ENCODE measurements around the gene MPZL2. TPM values are rescaled to one million over a fixed set of nuclear protein-coding genes. Genes with fewer than 3 reads are reported as not detected.
A peak's percentile ranks its signal among the peaks of the same experiment; 100 is the strongest.

MPZL2 gene
- polyA plus RNA-seq (2012; rRNA removed), result 6.2 and 8.6 TPM in 2 replicates
- 6.5 and 6.8 TPM in 2 replicates for polyA plus RNA-seq (2012; cell fraction: cytosol; rRNA removed)
- 5.9 and 9.3 TPM in 2 replicates for polyA plus RNA-seq (2012; cell fraction: nucleus; rRNA removed)

DNA sequence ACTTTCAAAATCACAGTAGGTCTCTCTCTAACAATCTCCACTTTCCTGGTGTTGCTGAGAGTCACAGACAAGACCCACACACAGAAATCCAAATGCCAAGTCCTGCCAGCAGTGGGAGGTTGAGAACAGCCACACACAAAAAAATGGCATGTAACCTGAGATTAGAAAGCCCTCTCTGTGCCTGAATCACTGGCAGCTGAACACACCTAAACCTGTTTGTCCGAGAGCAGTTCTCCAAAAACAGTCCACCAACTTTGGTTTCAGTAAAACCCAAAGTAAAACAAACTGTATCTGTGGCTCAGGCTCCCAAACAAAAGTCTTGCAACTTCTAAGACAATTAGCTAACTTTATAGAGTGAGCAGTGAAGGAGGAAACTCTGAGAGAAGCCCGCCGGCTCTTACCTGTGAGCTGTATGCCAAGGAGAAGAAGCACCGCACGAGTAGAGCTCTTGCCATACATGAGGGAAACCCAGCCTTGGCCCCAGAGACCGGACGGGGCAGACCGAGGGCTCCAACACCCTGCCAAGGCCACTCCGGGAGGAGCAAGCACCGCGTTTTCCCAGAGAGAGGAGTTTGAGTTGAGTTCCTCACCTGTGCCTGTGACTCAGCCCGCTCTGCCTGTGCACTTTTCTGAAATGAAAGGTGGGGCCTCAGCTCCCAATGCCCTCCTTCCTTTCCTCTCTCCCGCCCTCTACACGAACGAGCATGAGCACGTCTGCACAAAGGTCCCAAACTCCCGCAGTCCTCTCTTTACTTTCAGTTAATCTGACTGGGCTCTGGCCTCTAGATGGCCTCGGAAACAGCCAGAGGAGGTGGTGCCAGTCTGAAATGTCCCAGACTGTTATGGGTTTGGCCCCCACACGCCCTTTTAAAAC lies at the start of gene MPZL2:
Gene MPZL2, minus strand, starts transcription at position 603 of the 874 bp plus-strand sequence. Its CDS starts 144 bp downstream, at position 459.
- Histone ChIP-seq H3K79me2 (ENCODE audit: insufficient read depth) (no peaks in the 10 kb centered on the region), H3K4me2 (peak within 1 kb of the TSS; percentile 55; the same call in 1 of the 2 replicates), H3F3A (replicated peaks; ENCODE audit: insufficient read depth) (no peaks in the 10 kb centered on the region), H3K27me3 (ENCODE audit: insufficient read depth) (peaks cover 28% of the 10 kb centered on the region; the same call in 1 of the 2 replicates), H4K20me1 (ENCODE audit: insufficient read depth) (no peaks in the 10 kb centered on the region), H3K27ac (ENCODE audit: low read depth in 2 of 2, low read length in 1 of 2) (no peak within 1 kb of the TSS), H3K4me1 (ENCODE audit: control insufficient read depth in 1 of 2, insufficient read depth in 2 of 2, low read depth in 1 of 2, low read length in 1 of 2) (no peaks in the 10 kb centered on the region), H3K36me3 (replicated peaks in 1 of 2; ENCODE audit: control insufficient read depth in 1 of 2, insufficient read depth in 2 of 2, low read length in 1 of 2) (no peaks in the 10 kb centered on the region), H3K9ac (no peak within 1 kb of the TSS), H3K9me2 (no peaks in the 10 kb centered on the region), H3K4me3 (ENCODE audit: low read depth in 2 of 2, low read length in 1 of 2) (peak within 1 kb of the TSS in 1 of 2 experiments; percentile 22; a peak in 1 of 4 replicates), H3K9me3 (no peaks in the 10 kb centered on the region), H2AFZ (ENCODE audit: low read depth) (peak within 1 kb of the TSS; percentile 61)
- no peak for DNase-seq
- ChIA-PET POLR2A (no interaction called here), CTCF (interaction anchor here (1.4 kb wide), 1 partner anchor 41 kb away, joined by 3 read pairs; no protein-coding TSS in a partner anchor)
- TF ChIP-seq SIN3A (IDR thresholded peaks at IDR 0.05; ENCODE audit: borderline replicate concordance, low read depth, low read length) (no peak), FOSL2 (IDR thresholded peaks at IDR 0.05; ENCODE audit: borderline replicate concordance, low read depth) (no peak), MXI1 (IDR thresholded peaks at IDR 0.05; ENCODE audit: low read depth, low read length) (no peak), JUND (IDR thresholded peaks at IDR 0.05) (no peak), RAD21 (IDR thresholded peaks at IDR 0.05; ENCODE audit: low read length) (no peak), GATA2 (CRISPR knock-in tag; IDR thresholded peaks at IDR 0.05) (no peak), MEF2A (IDR thresholded peaks at IDR 0.05; ENCODE audit: borderline replicate concordance, low read depth) (no peak), RFX5 (IDR thresholded peaks at IDR 0.05; ENCODE audit: low read length) (no peak), SMC3 (IDR thresholded peaks at IDR 0.05; ENCODE audit: low read depth, low read length) (no peak), TAF1 (IDR thresholded peaks at IDR 0.05; ENCODE audit: borderline replicate concordance, low read depth, low read length) (no peak), FOXM1 (IDR thresholded peaks at IDR 0.05; ENCODE audit: low read depth) (no peak)
- TF ChIP-seq, protein P1, sequence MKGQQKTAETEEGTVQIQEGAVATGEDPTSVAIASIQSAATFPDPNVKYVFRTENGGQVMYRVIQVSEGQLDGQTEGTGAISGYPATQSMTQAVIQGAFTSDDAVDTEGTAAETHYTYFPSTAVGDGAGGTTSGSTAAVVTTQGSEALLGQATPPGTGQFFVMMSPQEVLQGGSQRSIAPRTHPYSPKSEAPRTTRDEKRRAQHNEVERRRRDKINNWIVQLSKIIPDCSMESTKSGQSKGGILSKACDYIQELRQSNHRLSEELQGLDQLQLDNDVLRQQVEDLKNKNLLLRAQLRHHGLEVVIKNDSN (IDR thresholded peaks at IDR 0.05; ENCODE audit: borderline replicate concordance, low read depth), result no peak
- TF ChIP-seq, protein P2, sequence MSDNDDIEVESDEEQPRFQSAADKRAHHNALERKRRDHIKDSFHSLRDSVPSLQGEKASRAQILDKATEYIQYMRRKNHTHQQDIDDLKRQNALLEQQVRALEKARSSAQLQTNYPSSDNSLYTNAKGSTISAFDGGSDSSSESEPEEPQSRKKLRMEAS (IDR thresholded peaks at IDR 0.05; ENCODE audit: low read depth), result no peak
- TF ChIP-seq, protein P3, sequence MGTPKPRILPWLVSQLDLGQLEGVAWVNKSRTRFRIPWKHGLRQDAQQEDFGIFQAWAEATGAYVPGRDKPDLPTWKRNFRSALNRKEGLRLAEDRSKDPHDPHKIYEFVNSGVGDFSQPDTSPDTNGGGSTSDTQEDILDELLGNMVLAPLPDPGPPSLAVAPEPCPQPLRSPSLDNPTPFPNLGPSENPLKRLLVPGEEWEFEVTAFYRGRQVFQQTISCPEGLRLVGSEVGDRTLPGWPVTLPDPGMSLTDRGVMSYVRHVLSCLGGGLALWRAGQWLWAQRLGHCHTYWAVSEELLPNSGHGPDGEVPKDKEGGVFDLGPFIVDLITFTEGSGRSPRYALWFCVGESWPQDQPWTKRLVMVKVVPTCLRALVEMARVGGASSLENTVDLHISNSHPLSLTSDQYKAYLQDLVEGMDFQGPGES (IDR thresholded peaks at IDR 0.05; ENCODE audit: low read depth, low read length), result no peak
- TF ChIP-seq, protein P4, sequence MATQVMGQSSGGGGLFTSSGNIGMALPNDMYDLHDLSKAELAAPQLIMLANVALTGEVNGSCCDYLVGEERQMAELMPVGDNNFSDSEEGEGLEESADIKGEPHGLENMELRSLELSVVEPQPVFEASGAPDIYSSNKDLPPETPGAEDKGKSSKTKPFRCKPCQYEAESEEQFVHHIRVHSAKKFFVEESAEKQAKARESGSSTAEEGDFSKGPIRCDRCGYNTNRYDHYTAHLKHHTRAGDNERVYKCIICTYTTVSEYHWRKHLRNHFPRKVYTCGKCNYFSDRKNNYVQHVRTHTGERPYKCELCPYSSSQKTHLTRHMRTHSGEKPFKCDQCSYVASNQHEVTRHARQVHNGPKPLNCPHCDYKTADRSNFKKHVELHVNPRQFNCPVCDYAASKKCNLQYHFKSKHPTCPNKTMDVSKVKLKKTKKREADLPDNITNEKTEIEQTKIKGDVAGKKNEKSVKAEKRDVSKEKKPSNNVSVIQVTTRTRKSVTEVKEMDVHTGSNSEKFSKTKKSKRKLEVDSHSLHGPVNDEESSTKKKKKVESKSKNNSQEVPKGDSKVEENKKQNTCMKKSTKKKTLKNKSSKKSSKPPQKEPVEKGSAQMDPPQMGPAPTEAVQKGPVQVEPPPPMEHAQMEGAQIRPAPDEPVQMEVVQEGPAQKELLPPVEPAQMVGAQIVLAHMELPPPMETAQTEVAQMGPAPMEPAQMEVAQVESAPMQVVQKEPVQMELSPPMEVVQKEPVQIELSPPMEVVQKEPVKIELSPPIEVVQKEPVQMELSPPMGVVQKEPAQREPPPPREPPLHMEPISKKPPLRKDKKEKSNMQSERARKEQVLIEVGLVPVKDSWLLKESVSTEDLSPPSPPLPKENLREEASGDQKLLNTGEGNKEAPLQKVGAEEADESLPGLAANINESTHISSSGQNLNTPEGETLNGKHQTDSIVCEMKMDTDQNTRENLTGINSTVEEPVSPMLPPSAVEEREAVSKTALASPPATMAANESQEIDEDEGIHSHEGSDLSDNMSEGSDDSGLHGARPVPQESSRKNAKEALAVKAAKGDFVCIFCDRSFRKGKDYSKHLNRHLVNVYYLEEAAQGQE (IDR thresholded peaks at IDR 0.05; ENCODE audit: low read depth, low read length), result no peak
- TF ChIP-seq, protein P5, sequence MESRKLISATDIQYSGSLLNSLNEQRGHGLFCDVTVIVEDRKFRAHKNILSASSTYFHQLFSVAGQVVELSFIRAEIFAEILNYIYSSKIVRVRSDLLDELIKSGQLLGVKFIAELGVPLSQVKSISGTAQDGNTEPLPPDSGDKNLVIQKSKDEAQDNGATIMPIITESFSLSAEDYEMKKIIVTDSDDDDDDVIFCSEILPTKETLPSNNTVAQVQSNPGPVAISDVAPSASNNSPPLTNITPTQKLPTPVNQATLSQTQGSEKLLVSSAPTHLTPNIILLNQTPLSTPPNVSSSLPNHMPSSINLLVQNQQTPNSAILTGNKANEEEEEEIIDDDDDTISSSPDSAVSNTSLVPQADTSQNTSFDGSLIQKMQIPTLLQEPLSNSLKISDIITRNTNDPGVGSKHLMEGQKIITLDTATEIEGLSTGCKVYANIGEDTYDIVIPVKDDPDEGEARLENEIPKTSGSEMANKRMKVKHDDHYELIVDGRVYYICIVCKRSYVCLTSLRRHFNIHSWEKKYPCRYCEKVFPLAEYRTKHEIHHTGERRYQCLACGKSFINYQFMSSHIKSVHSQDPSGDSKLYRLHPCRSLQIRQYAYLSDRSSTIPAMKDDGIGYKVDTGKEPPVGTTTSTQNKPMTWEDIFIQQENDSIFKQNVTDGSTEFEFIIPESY (IDR thresholded peaks at IDR 0.05; ENCODE audit: borderline replicate concordance, low read depth), result no peak
- TF ChIP-seq, protein P6, sequence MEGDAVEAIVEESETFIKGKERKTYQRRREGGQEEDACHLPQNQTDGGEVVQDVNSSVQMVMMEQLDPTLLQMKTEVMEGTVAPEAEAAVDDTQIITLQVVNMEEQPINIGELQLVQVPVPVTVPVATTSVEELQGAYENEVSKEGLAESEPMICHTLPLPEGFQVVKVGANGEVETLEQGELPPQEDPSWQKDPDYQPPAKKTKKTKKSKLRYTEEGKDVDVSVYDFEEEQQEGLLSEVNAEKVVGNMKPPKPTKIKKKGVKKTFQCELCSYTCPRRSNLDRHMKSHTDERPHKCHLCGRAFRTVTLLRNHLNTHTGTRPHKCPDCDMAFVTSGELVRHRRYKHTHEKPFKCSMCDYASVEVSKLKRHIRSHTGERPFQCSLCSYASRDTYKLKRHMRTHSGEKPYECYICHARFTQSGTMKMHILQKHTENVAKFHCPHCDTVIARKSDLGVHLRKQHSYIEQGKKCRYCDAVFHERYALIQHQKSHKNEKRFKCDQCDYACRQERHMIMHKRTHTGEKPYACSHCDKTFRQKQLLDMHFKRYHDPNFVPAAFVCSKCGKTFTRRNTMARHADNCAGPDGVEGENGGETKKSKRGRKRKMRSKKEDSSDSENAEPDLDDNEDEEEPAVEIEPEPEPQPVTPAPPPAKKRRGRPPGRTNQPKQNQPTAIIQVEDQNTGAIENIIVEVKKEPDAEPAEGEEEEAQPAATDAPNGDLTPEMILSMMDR (IDR thresholded peaks at IDR 0.05), result no peak
- WGBS (ENCODE audit: low lambda C conversion rate), result 12% methylated on average over 19 of the region's 19 CpGs

Measured in SK-N-SH (cell line).